Osteocyte (in vitro differentiated cells): ENCODE data around the gene DNAH2. TPM values are rescaled to one million over a fixed set of nuclear protein-coding genes. Genes with fewer than 3 reads are reported as not detected.

Experiments used
- DNase-seq: peaks from one replicate; pipeline ENCODE4 v3.0.0; 2021; ENCODE audit warnings: mixed read lengths; ENCODE audit not compliant: unreplicated experiment; ENCODE audit errors: extremely low spot score
- H3K27ac Mint-ChIP-seq: one replicate; pipeline ENCODE4 v1.8.0; 2021; ENCODE audit warnings: mild to moderate bottlenecking, mixed read lengths; ENCODE audit not compliant: unreplicated experiment
- H3K27me3 Mint-ChIP-seq: one replicate; pipeline ENCODE4 v1.8.0; 2021; ENCODE audit warnings: mixed read lengths; ENCODE audit not compliant: unreplicated experiment
- H3K36me3 Mint-ChIP-seq: one replicate; pipeline ENCODE4 v1.8.0; 2021; ENCODE audit warnings: mixed read lengths; ENCODE audit not compliant: unreplicated experiment
- H3K4me1 Mint-ChIP-seq: one replicate; pipeline ENCODE4 v1.8.0; 2021; ENCODE audit warnings: mixed read lengths; ENCODE audit not compliant: unreplicated experiment
- H3K4me3 Mint-ChIP-seq: one replicate; pipeline ENCODE4 v1.8.0; 2021; ENCODE audit warnings: mild to moderate bottlenecking, moderate library complexity, mixed read lengths; ENCODE audit not compliant: unreplicated experiment
- H3K9me3 Mint-ChIP-seq: one replicate; pipeline ENCODE4 v1.8.0; 2021; ENCODE audit warnings: mixed read lengths; ENCODE audit not compliant: unreplicated experiment
- CTCF ChIP-seq: fragments of 200-600 bp; sonication (generic); IDR thresholded peaks from 2 replicates; pipeline ENCODE4 v1.5.0; 2021; ENCODE audit warnings: antibody characterized with exemption, mild to moderate bottlenecking, moderate library complexity
- total RNA-seq: library from RNA; stranded (reverse); gene quantifications from 2 replicates; pipeline ENCODE4 v1.2.1, GENCODE V29; 2021

DNAH2 gene
- total RNA-seq, 1 donor from 2014 or later: 0.03 TPM

- Mint-ChIP-seq H3K4me1 (peaks cover 3% of the 10 kb centered on the region), H3K9me3 (no peaks in the 10 kb centered on the region), H3K27me3 (peaks cover 36% of the 10 kb centered on the region), H3K36me3 (no peaks in the 10 kb centered on the region), H3K4me3 (no peak overlapping the region), H3K27ac (no peak overlapping the region)
- DNase-seq: no peak
- TF ChIP-seq CTCF: no peak
These were observed 49.5 kb downstream of the DNAH2 start for GRCh38 chr17:7767004-7767403.

- Mint-ChIP-seq H3K4me3 (no peak overlapping the region), H3K4me1 (peaks cover 3% of the 10 kb centered on the region), H3K36me3 (no peaks in the 10 kb centered on the region), H3K27me3 (peaks cover 36% of the 10 kb centered on the region), H3K27ac (no peak overlapping the region), H3K9me3 (no peaks in the 10 kb centered on the region)
- DNase-seq: no peak
- TF ChIP-seq CTCF: no peak
These were observed 50.0 kb downstream of the DNAH2 start for GRCh38 chr17:7767405-7768021.

GRCh38 chr17:7769854-7770253 lies 52.3 kb downstream of the DNAH2 start:
- no peak for TF ChIP-seq CTCF
- peaks cover 48% of the 10 kb centered on the region for H3K27me3 Mint-ChIP-seq
- no peaks in the 10 kb centered on the region for H3K36me3 Mint-ChIP-seq
- H3K4me3 Mint-ChIP-seq: no peak overlapping the region
- DNase-seq: no peak
- no peaks in the 10 kb centered on the region for H3K9me3 Mint-ChIP-seq
- H3K4me1 Mint-ChIP-seq: peaks cover 3% of the 10 kb centered on the region
- no peak overlapping the region for H3K27ac Mint-ChIP-seq

GRCh38 chr17:7774055-7774521 lies 56.5 kb downstream of the DNAH2 start:
- Mint-ChIP-seq H3K27ac (no peak overlapping the region), H3K27me3 (peaks cover 46% of the 10 kb centered on the region), H3K4me3 (no peak overlapping the region), H3K36me3 (no peaks in the 10 kb centered on the region), H3K9me3 (no peaks in the 10 kb centered on the region), H3K4me1 (no peaks in the 10 kb centered on the region)
- TF ChIP-seq CTCF: no peak
- no peak for DNase-seq

- DNase-seq: no peak
- Mint-ChIP-seq H3K36me3 (no peaks in the 10 kb centered on the region), H3K27me3 (peaks cover 40% of the 10 kb centered on the region), H3K4me3 (no peak overlapping the region), H3K4me1 (no peaks in the 10 kb centered on the region), H3K9me3 (no peaks in the 10 kb centered on the region), H3K27ac (no peak overlapping the region)
- TF ChIP-seq CTCF: no peak
These were observed 57.5 kb downstream of the DNAH2 start for GRCh38 chr17:7775051-7775450.
